B cell (primary cell): Measurements from ENCODE around the gene MAFG. TPM values are rescaled to one million over a fixed set of nuclear protein-coding genes. Genes with fewer than 3 reads are reported as not detected.

Experiments
- ATAC-seq: fragments of 200-7000 bp; cut with Tn5 transposase; one replicate; pipeline ENCODE4 v1.10.0; 2021; ENCODE audit warnings: low read depth, mild to moderate bottlenecking, moderate number of reproducible peaks, moderate library complexity
- CTCF ChIA-PET: fragments of 350-600 bp; sonication (Branson Sonifier 250); formaldehyde crosslinking; loops from one replicate; lab custom pipeline; 2021; ENCODE audit warnings: antibody characterized with exemption, inconsistent platforms; lab: Charles Lee
- POLR2A ChIA-PET: fragments of 350-600 bp; sonication (Branson Sonifier 250); formaldehyde crosslinking; loops from one replicate; lab custom pipeline; 2021; ENCODE audit warnings: antibody characterized with exemption; lab: Charles Lee
- DNase-seq: peaks from one replicate; pipeline ENCODE4 v3.0.0; 2013
- H2AFZ ChIP-seq: 2 replicates; pipeline ENCODE4 v1.6.1; 2012; ENCODE audit warnings: mild to moderate bottlenecking, low read depth, low read length; ENCODE audit not compliant: insufficient read depth, poor library complexity, severe bottlenecking
- H3K27ac ChIP-seq, 2 donors: 1 replicate in 1 of 2; 2 replicates in 1 of 2; pipeline ENCODE4 v1.5.1; 2012 to 2013; ENCODE audit warnings: low read length in 2 of 2, mild to moderate bottlenecking in 2 of 2, moderate library complexity in 1 of 2
- H3K27me3 ChIP-seq, 4 experiments: fragments of 200-600 bp in 1 of 4; sonication (generic) in 1 of 4; replicated peaks in 1 of 4; 1 replicate in 2 of 4; 2 replicates in 2 of 4; pipeline versions ENCODE4 v1.6.1 to v1.7.0; 2013 to 2016; ENCODE audit warnings: low read length in 3 of 4, mild to moderate bottlenecking in 2 of 4, mixed read lengths in 1 of 4, moderate library complexity in 1 of 4; ENCODE audit not compliant: insufficient read depth in 4 of 4, control insufficient read depth in 3 of 4; ENCODE audit errors: control extremely low read depth in 1 of 4
- H3K36me3 ChIP-seq, 2 experiments: replicated peaks in 1 of 2; 1 replicate in 1 of 2; 2 replicates in 1 of 2; pipeline versions ENCODE4 v1.6.1 to v1.7.1; 2013; ENCODE audit warnings: low read length in 1 of 2; ENCODE audit not compliant: insufficient read depth in 2 of 2, control insufficient read depth in 1 of 2; ENCODE audit errors: control extremely low read depth in 1 of 2, extremely low read depth in 1 of 2
- H3K4me1 ChIP-seq, 2 donors: fragments of 200-600 bp in 1 of 2; sonication (generic) in 1 of 2; 1 replicate in 1 of 2; 2 replicates in 1 of 2; pipeline versions ENCODE4 v1.5.1 to v1.6.1; 2013 to 2017; ENCODE audit warnings: low read length in 2 of 2; ENCODE audit not compliant: control insufficient read depth in 2 of 2, insufficient read depth in 2 of 2
- H3K4me2 ChIP-seq: replicated peaks from 2 replicates; pipeline ENCODE3; 2012; ENCODE audit warnings: mild to moderate bottlenecking, low read depth, low read length; ENCODE audit not compliant: poor library complexity, severe bottlenecking
- H3K4me3 ChIP-seq, 5 experiments: fragments of 200-600 bp in 1 of 5; sonication (generic) in 1 of 5; 1 replicate in 3 of 5; 2 replicates in 2 of 5; pipeline versions ENCODE4 v1.5.1 to v1.7.0; 2011 to 2016; ENCODE audit warnings: low read length in 4 of 5, mild to moderate bottlenecking in 4 of 5, low read depth in 2 of 5, control low read depth in 1 of 5, moderate library complexity in 1 of 5; ENCODE audit not compliant: insufficient read depth in 1 of 5; ENCODE audit errors: control extremely low read depth in 1 of 5, extremely low read depth in 1 of 5
- H3K79me2 ChIP-seq: fragments of 200-600 bp; sonication (generic); one replicate; pipeline ENCODE4 v1.6.0; 2016; ENCODE audit warnings: low read length; ENCODE audit not compliant: control insufficient read depth, insufficient read depth
- H3K9ac ChIP-seq: fragments of 200-600 bp; sonication (generic); 2 replicates; pipeline ENCODE4 v1.6.1; 2017; ENCODE audit warnings: mild to moderate bottlenecking, low read length, moderate library complexity
- H3K9me3 ChIP-seq, 3 donors: one replicate each; pipeline versions ENCODE4 v1.6.1 to v1.7.1; 2013; ENCODE audit warnings: low read length in 2 of 3; ENCODE audit not compliant: control insufficient read depth in 2 of 3, insufficient read depth in 1 of 3; ENCODE audit errors: control extremely low read depth in 1 of 3
- H4K20me1 ChIP-seq: 2 replicates; pipeline ENCODE4 v1.6.0; 2012; ENCODE audit warnings: mild to moderate bottlenecking, low read length; ENCODE audit not compliant: insufficient read depth, control insufficient read depth, poor library complexity, severe bottlenecking
- H3K27ac Mint-ChIP-seq: one replicate; pipeline ENCODE4 v1.8.0; 2021; ENCODE audit warnings: mixed read lengths
- H3K27me3 Mint-ChIP-seq: one replicate; pipeline ENCODE4 v1.8.0; 2021; ENCODE audit warnings: mixed read lengths
- H3K4me1 Mint-ChIP-seq: one replicate; pipeline ENCODE4 v1.8.0; 2021; ENCODE audit warnings: mixed read lengths
- H3K4me3 Mint-ChIP-seq: one replicate; pipeline ENCODE4 v1.8.0; 2021; ENCODE audit warnings: mixed read lengths
- H3K9me3 Mint-ChIP-seq: one replicate; pipeline ENCODE4 v1.8.0; 2022; ENCODE audit warnings: mixed read lengths; ENCODE audit not compliant: insufficient read depth
- CTCF ChIP-seq: fragments of 200-600 bp; IDR thresholded peaks from one replicate; pipeline ENCODE4 v1.8.0; 2022; ENCODE audit warnings: antibody characterized with exemption, mild to moderate bottlenecking
- EZH2 ChIP-seq: IDR thresholded peaks from 2 replicates; pipeline ENCODE4 v1.6.1; 2012; ENCODE audit warnings: borderline replicate concordance, low read depth, mild to moderate bottlenecking, moderate library complexity, low read length; ENCODE audit not compliant: insufficient read depth, poor library complexity, severe bottlenecking
- WGBS: methylation state at CpG from one replicate; pipeline ENCODE4 v1.1.5; 2013; ENCODE audit warnings: missing lambda C conversion rate; ENCODE audit not compliant: insufficient coverage; 5-methylcytosine and 5-hydroxymethylcytosine counted together
- intact Hi-C: fragments of 100-400 bp; cut with micrococcal nuclease; formaldehyde crosslinking; loops from one replicate; pipeline ENCODE4 v1.10.0; 2022
- polyA plus RNA-seq: library from polyadenylated mRNA; depleted of rRNA; stranded (reverse); fragments of >200 nt; gene quantifications from 2 replicates; pipeline ENCODE4 v1.2.3, GENCODE V29; 2012
- total RNA-seq, 2 donors: library from RNA; stranded (reverse); fragments of 120-200 nt in 1 of 2; gene quantifications; 1 replicate in 1 of 2; 2 replicates in 1 of 2; pipeline versions ENCODE4 v1.2.3 to v1.2.4, GENCODE V29; 2013 to 2022

The MAFG gene
- total and polyA plus RNA-seq, 2 donors (not counting 1 experiment from before 2014, with no cell fraction given), result 11.4 to 27.9 TPM

DNA sequence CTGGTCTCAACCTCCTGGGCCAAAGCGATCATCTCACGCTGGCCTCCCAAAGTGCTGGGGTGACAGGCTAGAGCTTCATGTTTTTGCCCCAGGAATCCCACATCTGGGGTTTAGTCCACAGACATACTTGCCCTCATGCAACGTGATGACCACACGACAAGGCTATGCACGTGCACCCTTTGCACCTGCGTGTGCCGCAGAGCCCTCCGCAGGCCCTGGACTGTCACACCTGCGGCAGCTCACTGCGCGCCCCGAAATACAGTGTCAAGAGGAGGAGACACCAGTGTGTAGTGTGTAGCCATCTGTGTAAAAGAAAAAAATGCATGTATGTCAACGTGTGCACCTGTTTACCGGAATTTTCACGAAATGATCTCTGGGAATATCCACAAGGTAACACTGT, 23.0 kb upstream of the MAFG start:
- no peaks in the 10 kb centered on the region for H3K4me1 Mint-ChIP-seq
- Histone ChIP-seq H3K27me3 (peaks cover 0 to 12% (median 0%) of the 10 kb centered on the region in 4 experiments), H3K9ac (no peak overlapping the region), H3K36me3 (no peaks in the 10 kb centered on the region), H4K20me1 (no peaks in the 10 kb centered on the region), H3K79me2 (no peaks in the 10 kb centered on the region), H3K4me2 (no peak overlapping the region), H3K4me3 (no peak overlapping the region), H3K27ac (no peak overlapping the region), H3K4me1 (no peaks in the 10 kb centered on the region), H2AFZ (no peak overlapping the region), H3K9me3 (no peaks in the 10 kb centered on the region)
- no peak overlapping the region for H3K4me3 Mint-ChIP-seq
- WGBS, result 92% methylated on average over 14 of the region's 15 CpGs
- DNase-seq, result no peak
- no peaks in the 10 kb centered on the region for H3K9me3 Mint-ChIP-seq
- peaks cover 5% of the 10 kb centered on the region for H3K27me3 Mint-ChIP-seq
- ChIA-PET CTCF (interaction anchor here (2.1 kb wide), 1 partner anchor 9 kb away, joined by 6 read pairs; no protein-coding TSS in a partner anchor), POLR2A (no interaction called here)
- no peak for ATAC-seq
- no peak for TF ChIP-seq CTCF
- no peak for TF ChIP-seq EZH2
- intact Hi-C loops, result no loop called here
- no peak overlapping the region for H3K27ac Mint-ChIP-seq

DNA sequence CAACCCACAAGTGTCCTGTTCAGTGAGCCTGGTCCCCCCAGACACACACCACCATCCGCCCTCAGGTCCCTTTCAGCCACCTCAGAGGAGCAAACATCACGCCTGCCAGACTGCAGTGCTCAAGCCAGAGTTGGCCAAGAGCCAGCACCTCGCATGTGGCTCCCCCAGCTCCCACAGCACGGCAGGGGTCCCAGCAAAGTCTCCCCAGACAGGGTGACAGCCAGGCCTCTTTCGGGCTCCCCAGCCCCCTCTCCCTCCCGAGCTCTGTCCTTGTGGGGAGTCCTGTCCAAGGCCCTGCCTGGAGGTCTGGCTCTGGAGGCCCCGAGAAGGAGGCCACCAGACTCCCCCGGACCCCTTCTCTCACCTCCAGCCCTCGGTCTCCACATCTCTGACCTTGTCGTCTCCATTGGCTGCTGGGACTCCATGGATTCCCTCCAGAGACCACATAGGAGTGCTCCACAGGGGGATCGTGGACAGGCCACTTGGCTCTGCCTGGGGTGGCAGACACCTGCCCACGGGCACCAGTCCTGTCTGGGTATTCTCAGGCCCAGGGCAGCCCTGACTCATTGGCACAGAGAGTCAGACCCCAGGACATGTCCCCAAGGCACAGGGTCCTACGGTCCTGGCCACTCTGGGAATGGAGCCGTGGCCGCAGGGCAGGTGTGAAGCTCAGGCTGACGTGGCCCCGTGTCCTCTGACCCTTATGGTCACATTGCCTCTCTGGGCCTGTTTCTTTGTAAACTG, 21.3 kb upstream of the MAFG start:
- H3K9ac ChIP-seq, result no peak overlapping the region
- Mint-ChIP-seq H3K4me1 (no peaks in the 10 kb centered on the region), H3K27me3 (peaks cover 5% of the 10 kb centered on the region), H3K4me3 (no peak overlapping the region), H3K27ac (no peak overlapping the region), H3K9me3 (no peaks in the 10 kb centered on the region)
- CTCF ChIA-PET, result no interaction called here
- no peaks in the 10 kb centered on the region for H3K4me1 ChIP-seq
- H3K27me3 ChIP-seq, result peaks cover 0 to 8% (median 0%) of the 10 kb centered on the region in 4 experiments
- POLR2A ChIA-PET, result no interaction called here
- no peaks in the 10 kb centered on the region for H3K36me3 ChIP-seq
- no peaks in the 10 kb centered on the region for H4K20me1 ChIP-seq
- no peak for ATAC-seq
- intact Hi-C loops, result no loop called here
- TF ChIP-seq EZH2 (no peak), CTCF (no peak)
- no peak overlapping the region for H2AFZ ChIP-seq
- H3K4me3 ChIP-seq, result no peak overlapping the region
- no peaks in the 10 kb centered on the region for H3K79me2 ChIP-seq
- H3K27ac ChIP-seq, result no peak overlapping the region
- H3K9me3 ChIP-seq, result no peaks in the 10 kb centered on the region
- DNase-seq, result no peak
- 80% methylated on average over 15 of the region's 17 CpGs for WGBS
- no peak overlapping the region for H3K4me2 ChIP-seq
